HG03095 (cell line): ENCODE measurements around the gene POLN.
"Not testable (repeated sequence)": the region's sequence is repeated elsewhere in the genome, so short reads cannot be mapped to it uniquely, and the experiment has no call there.

Experiments used
- ATAC-seq: cut with Tn5 transposase; IDR thresholded peaks from one replicate; pipeline ENCODE4 v1.9.1; 2021; ENCODE audit warnings: moderate library complexity; ENCODE audit not compliant: unreplicated experiment

POLN gene

GRCh38 chr4:2172161-2172560, 69.8 kb downstream of the POLN start:
- ATAC-seq: no peak

DNA sequence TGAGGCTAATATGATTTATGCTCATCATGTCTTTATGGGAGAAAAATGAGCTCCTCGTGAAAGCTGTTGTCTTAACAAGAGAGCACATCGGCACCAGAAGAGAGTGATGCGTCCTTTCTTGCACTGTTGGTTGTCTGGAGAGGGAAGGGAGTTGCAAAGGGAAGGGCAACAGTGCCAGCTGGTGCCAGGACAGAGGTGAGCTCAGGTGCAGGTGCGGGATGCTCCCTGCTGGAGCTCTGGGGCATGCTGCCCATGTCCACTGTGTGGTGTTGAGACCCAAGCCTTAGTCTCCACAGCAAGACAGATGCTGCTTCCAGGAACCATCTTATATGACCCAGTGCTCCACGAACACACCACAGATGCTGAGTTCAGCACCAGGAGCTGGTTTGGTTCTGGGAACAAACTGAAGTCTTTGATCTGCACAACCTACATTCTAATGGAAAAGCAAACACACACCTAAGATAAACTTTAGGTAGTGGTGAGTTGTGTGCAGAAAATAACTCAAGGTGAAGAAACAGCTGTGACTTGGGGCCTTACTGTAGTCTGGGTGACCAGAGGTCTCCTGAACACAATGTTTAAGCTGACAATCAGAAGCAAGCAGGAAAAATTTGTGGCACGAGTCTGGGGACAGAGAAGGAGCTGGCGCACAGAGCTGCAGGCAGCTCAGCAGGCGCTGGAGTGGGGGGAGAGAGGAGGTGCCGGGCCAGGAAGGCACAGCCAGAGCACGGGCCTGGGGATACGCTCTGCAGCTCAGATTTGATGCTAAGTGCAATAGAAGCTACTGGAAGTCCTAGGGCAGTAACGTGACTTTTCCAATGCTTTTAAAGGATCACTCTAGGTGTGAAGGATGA, 73.2 kb downstream of the POLN start:
- no peak for ATAC-seq

- no peak for ATAC-seq
Measured at GRCh38 chr4:2166253-2166652, 75.7 kb downstream of the POLN start.

DNA sequence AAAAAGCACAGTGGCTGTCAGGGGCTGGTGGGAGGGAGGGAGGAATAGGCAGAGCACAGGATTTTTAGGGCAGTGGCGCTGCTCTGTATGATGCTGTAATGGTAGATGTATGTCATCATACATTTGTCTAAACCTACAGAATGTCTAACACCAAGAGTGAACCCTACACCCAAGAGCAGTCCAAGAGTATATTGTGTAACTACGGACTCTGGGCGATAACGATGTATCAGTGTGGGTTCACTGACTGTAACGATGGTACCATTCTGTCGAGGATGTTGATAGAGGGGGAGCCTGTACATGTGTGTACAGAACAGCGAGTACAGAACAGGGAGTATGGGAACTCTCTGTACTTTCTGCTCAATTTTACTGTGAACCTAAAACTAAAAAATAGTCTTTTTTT, 76.5 kb downstream of the POLN start:
- ATAC-seq: no peak

GRCh38 chr4:2163311-2163821, 78.6 kb downstream of the POLN start:
- ATAC-seq: no peak

DNA sequence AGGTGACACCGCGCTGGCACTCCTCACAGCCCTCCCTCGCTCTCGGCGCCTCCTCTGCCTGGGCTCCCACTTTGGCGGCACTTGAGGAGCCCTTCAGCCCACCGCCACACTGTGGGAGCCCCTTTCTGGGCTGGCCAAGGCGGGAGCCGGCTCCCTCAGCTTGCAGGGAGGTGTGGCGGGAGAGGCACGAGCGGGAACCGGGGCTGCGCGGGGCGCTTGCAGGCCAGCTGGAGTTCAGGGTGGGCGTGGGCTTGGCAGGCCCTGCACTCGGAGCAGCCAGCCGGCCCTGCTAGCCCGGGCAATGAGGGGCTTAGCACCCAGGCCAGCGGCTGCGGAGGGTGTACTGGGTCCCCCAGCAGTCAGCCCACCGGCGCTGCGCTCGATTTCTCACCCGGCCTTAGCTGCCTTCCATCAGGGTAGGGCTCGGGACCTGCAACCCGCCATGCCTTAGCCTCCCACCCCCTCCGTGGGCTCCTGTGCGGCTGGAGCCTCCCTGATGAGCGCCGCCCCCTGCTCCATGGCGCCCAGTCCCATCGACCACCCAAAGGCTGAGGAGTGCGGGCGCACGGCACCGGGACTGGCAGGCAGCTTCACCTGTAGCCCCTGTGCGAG, 80.7 kb downstream of the POLN start:
- not testable (repeated sequence) for ATAC-seq

GRCh38 chr4:2159931-2160330, 82.0 kb downstream of the POLN start:
- no peak for ATAC-seq

DNA sequence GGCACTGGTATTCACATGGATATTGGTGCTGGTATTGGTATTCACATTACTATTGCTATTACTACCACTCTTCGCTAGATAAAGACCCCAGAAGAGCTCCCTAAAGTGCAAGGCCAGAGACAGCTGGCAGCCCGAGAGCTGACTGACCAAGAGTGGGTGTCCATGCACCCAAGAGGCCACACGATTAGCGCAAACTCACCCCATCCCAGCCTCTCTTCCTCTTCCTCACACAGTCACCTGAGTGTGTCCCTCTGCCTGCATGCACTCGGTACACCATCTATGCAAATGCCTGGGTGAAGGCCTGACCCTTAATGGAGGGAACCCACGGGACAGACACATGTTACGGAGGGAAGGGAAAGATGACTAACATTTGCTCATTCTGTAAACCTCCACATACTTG, 86.7 kb downstream of the POLN start:
- ATAC-seq: no peak

DNA sequence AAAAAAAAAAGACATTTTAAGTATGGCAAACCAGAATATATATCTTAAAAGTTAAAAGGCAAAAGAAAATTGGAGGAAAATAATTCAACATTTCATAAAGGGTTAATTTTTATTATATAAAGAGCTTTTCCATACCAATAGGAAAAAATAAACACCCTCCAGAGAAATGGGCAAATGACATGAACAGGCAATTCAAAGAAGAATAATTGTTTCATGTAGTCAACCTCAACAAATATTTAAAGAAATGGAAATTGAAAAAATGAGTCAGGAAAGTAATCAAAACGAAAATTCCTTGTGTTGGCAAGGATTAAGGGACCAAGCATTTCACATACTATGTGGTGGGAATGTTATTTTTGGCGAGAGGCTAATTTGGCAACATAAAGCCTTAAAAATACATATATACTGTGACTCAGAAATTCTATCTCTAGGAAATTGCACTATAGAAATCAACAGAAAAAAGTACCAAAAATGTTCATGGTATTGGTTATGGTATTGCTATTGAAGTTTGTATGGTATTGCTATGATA, 87.6 kb downstream of the POLN start:
- no peak for ATAC-seq

- ATAC-seq: no peak
Measured at GRCh38 chr4:2151544-2151943, 90.4 kb downstream of the POLN start.

GRCh38 chr4:2150076-2150475, 91.8 kb downstream of the POLN start:
- ATAC-seq: no peak

DNA sequence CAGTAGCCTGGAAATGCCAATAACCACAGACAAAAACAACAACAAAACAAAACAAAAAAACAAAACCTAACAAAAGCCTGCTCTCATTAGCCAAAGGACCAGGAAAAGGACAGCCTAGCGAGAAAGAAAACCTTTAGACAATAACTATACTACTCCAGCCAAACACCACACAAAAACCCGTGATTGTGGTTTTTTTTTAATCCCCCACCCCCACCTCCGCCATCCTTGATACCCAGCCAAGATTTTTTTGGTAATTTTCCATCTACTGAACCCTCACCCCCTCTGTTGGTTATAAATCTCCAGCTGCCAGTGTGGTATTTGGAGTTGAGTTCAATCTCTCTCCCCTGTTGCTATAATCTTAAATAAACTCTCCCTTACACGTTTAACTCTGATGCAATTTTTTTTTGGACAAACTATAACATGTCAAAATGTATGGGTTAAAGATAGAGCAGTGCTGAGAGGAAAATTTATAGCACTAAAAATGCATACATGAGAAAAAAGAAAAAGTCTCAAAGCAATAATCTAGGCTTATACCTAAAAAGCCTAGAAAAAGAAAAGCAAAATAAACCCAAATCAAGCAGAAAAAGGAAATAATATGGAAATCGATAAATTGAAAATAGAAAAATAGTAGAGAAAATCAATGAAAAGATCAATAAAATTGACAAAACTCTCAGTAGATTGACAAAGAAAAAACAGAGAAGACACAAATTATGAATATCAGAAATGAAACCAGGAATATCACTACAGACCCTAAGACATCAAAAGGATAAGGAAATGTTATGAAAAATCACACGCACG, 99.1 kb downstream of the POLN start:
- no peak for ATAC-seq

DNA sequence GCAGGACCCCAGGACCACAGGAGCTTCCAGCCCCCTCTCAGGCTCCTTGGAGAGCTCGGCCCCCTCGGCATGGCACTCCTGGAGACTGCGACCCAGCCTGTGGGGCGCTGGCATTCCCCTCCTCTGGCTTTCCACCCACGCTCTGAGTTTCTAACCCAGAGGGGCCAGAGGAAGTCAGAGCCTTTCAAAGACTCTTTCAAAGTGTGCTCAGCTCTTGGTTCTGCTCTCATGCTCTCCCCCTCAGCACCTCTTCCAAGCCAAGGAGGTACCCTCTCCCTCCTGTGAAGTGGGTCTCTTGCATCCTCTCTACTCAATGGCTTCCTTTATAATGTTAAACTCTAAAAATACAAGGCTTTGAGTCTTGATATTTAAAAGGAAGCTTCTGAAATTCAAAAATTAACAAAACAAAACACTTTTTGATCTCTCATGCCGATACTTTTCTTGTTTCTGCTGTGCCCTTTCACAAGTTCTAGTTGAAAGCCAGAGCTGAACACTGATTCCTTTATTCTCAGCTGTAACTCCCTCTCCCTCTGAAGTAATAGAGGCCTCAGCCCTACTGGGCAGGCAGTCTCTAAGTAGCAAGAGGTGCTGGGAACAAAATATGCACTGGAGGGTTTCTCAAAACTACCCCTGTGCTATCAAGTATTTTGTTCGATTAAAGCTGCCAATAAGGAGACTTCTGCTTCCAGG, 100.0 kb downstream of the POLN start:
- ATAC-seq: no peak

DNA sequence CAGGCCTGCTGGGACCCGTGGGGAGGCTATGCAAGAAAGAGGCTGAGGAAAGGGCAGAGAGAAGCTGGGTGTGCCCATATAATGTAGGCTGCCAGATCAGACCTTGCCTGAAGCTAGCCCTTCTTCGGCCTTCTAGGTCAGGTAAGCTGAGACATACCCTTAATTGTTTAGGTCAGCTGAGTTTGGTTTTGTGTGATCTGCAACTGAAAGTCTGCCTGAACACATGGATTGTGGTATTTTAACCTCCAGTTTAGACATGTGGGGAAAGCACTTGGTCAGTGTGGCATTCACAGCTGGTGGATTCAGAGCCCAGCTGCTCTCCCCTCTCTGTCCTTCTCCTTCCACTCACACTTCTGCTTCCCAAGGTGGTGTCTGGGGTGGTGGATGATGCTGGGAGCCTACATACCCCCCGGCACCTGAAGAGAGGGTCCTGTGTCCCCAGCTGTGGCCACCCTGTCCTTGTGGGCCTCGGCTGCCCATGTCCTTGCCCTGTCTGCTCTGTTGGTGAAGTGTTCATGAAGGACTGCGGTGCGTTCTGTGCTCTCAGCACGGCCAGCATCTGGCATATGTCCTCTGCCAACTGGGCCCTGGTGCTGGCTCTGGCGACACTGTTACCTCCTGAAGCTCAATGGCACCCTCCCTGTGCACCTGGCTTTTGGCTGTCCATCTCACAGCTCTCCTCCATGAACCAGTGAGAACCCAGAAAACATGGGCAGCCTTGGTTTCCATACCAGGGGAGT, 100.7 kb downstream of the POLN start:
- ATAC-seq: no peak

DNA sequence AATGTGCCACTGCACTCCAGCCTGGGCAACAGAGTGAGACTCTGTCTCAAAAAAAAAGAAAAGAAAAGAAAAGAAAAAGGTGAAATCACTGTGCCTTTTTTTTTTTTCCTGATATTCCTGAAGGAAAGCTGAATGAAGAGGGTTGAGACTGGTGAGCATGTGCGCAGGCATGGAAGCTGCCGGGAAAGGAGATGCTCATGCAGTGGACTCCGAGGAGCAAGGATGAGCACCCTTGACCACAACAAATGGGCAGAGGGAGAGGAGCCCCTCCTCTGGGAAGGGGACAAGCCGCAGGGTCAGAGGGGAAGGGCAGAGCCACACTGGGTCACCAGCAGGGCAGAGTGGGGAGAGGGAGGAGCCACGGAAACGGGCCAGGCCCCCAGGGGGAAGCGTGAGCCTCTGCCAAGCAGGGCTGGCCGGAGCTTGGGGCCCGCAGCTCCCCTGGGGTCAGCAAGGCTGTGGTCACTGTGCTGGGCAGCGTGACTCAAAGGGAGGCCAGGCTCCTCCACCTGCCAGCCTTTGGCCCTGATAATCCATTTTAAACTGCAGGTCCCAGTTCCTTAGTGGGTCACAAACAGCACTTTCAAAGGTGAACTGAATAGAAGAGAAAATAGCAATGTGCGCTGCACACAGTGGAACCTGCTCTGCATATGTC, 102.9 kb downstream of the POLN start:
- ATAC-seq: no peak

DNA sequence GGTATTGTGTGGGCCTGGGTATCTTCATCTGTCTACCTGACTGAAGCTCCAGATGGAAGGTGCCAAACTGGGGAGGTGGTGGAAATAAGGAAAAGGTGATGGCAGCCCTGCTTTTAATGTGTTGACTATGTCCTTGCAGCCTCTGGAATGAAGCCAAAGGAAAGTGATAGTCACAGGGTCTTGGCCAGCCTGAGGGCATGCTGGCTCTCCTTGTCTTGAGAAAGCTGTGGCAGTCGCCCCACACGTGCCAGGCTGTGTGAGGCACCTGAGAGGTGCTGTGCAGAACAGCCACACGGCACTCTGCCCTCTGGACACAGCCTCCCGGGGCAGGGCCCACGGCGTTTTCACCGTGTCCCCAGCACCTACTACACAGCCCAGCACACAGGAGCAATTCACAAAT, 105.2 kb downstream of the POLN start:
- ATAC-seq: no peak

GRCh38 chr4:2135083-2135482, 106.8 kb downstream of the POLN start:
- ATAC-seq: no peak

DNA sequence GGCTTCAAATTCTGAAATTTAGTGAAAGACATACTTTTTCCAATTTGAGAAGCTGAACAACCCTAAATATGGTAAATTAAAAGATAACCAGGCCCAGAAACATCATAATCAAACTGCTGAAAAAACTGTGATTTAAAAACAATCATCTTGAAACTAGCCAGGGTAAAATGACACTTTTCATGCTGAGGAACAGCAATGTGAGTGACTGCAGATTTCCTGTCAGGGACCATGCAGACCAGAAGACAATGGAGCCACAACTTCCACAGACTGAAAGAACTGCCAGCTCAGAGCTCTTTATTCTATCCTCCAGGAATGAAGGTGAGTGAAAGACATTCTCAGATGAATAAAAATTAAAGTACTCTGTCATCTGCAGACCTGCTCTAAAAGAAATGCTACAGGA, 109.5 kb downstream of the POLN start:
- no peak for ATAC-seq

DNA sequence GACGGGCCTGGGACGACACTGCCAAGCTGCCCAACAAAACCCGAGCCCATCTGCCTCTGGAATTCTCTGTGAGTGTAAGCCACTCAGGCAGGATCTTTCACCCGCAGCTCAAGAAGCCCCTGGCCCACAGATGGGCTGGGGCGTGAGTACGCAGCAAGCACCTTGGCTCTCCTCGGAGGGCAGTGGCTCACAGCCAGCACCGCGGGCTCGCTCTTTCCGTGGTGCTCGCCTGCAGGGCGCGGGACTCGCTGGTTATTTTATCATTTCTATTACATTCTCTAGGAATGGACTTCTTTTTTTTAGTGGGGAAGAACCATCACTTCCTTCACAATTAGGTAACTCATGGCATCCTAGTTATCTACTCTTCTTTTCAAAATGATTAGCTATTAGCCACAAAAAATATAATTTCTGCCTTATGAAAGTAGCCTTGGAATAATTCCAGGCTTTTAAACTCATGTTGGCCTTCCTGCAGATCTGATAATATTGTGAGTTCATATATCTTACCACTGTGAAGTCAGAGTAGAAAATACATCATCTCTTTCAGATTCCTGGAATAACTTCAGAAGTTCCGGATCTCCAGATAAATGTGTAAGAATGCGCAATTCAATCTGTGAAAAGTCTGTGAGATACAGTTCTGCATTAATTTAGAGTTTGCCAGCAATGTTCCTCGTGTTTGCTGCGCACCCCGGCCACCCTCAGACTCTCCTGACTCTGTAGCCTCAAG, 114.2 kb downstream of the POLN start:
- ATAC-seq: no peak
